ENCODE data around the gene GLCCI1. TPM values are rescaled to one million over a fixed set of nuclear protein-coding genes. Genes with fewer than 3 reads are reported as not detected.

The GLCCI1 gene
- total and polyA plus RNA-seq, 2 donors (not counting 3 experiments of a cell fraction or from before 2014, with no cell fraction given): 2.3 to 5.6 TPM

GRCh38 chr7:7956531-7957128 is 12.0 kb upstream of the GLCCI1 start:
- DNase-seq (ENCODE audit: low read depth, low spot score) (peak; percentile 13), FAIRE-seq (no peak)
- Histone ChIP-seq H2AFZ (ENCODE audit: low read depth, low read length) (no peak overlapping the region), H3K9me3 (replicated peaks; ENCODE audit: control insufficient read depth, insufficient read depth, low read length) (no peaks in the 10 kb centered on the region), H3K4me3 (replicated peaks in 1 of 3; ENCODE audit: insufficient read depth in 1 of 3, low read depth in 1 of 3, low read length in 3 of 3) (no peak overlapping the region), H3K36me3 (ENCODE audit: control insufficient read depth in 2 of 2, extremely low read depth in 1 of 2, insufficient read depth in 2 of 2, low read length in 2 of 2) (no peaks in the 10 kb centered on the region), H3K27ac (ENCODE audit: insufficient read depth, low read depth, low read length) (no peak overlapping the region), H3K9ac (replicated peaks; ENCODE audit: extremely low read depth, insufficient read depth, low read length) (no peak overlapping the region), H3K4me2 (ENCODE audit: insufficient read depth, low read length) (no peak overlapping the region), H3K9me1 (replicated peaks; ENCODE audit: control insufficient read depth, extremely low read depth, insufficient read depth, low read length) (no peaks in the 10 kb centered on the region), H4K20me1 (replicated peaks; ENCODE audit: control insufficient read depth, extremely low read depth, insufficient read depth, low read length) (no peaks in the 10 kb centered on the region), H3K79me2 (ENCODE audit: control insufficient read depth, insufficient read depth, low read length) (no peaks in the 10 kb centered on the region), H3K27me3 (ENCODE audit: control insufficient read depth in 2 of 2, insufficient read depth in 2 of 2, low read length in 2 of 2) (no peaks in the 10 kb centered on the region), H3K4me1 (ENCODE audit: control insufficient read depth, extremely low read depth, insufficient read depth, low read length) (no peaks in the 10 kb centered on the region)
- CTCF ChIA-PET: interaction anchor here (4.3 kb wide), 1 partner anchor 10 kb away, joined by 23 read pairs; the partner anchor contains the start of gene GLCCI1
- intact Hi-C loops (cut with micrococcal nuclease): no loop called here
- TF ChIP-seq POLR2AphosphoS5 (IDR thresholded peaks at IDR 0.05; ENCODE audit: insufficient read depth, low read depth, low read length) (no peak), MYC (IDR thresholded peaks at IDR 0.05; ENCODE audit: low read depth, low read length) (no peak), JUN (IDR thresholded peaks at IDR 0.05; ENCODE audit: borderline replicate concordance, insufficient read depth, insufficient read length, low read depth) (peak; percentile 10), POLR2A (IDR thresholded peaks at IDR 0.05; ENCODE audit: low read depth, low read length) (no peak), EZH2 (IDR thresholded peaks at IDR 0.05; ENCODE audit: borderline replicate concordance, low read depth, low read length, severe bottlenecking) (no peak), FOS (IDR thresholded peaks at IDR 0.05; ENCODE audit: borderline replicate concordance, insufficient read depth, low read length) (peak; percentile 24), GATA2 (IDR thresholded peaks at IDR 0.05; ENCODE audit: insufficient read depth, insufficient read length, low read depth, low read length) (no peak), MAX (IDR thresholded peaks at IDR 0.05; ENCODE audit: insufficient read depth, insufficient read length) (no peak)
- TF ChIP-seq, protein P1, sequence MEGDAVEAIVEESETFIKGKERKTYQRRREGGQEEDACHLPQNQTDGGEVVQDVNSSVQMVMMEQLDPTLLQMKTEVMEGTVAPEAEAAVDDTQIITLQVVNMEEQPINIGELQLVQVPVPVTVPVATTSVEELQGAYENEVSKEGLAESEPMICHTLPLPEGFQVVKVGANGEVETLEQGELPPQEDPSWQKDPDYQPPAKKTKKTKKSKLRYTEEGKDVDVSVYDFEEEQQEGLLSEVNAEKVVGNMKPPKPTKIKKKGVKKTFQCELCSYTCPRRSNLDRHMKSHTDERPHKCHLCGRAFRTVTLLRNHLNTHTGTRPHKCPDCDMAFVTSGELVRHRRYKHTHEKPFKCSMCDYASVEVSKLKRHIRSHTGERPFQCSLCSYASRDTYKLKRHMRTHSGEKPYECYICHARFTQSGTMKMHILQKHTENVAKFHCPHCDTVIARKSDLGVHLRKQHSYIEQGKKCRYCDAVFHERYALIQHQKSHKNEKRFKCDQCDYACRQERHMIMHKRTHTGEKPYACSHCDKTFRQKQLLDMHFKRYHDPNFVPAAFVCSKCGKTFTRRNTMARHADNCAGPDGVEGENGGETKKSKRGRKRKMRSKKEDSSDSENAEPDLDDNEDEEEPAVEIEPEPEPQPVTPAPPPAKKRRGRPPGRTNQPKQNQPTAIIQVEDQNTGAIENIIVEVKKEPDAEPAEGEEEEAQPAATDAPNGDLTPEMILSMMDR (IDR thresholded peaks at IDR 0.05; ENCODE audit: extremely low read depth in 1 of 2, insufficient read depth in 1 of 2, low read depth in 1 of 2, low read length in 2 of 2): no peak
- BruUV-seq (replicated peaks): no TSS peak
- POLR2A ChIA-PET: no interaction called here
- dilution Hi-C loops (cut with MboI; ENCODE audit: extremely low pct_ligation_motif_present, low sequenced_read_pairs): no loop called here
